Large intestine (tissue), 3 donors: ENCODE data around the gene MAPK8IP3. TPM values are rescaled to one million over a fixed set of nuclear protein-coding genes. Genes with fewer than 3 reads are reported as not detected.

Experiments used
- DNase-seq, 2 donors: peaks; one replicate each; pipeline versions ENCODE4 v3.0.0 to v3.0.0-alpha.2; 2013
- H3K27ac ChIP-seq: one replicate; pipeline ENCODE4 v1.5.1; 2013; ENCODE audit warnings: low read length
- H3K27me3 ChIP-seq: 2 replicates; pipeline ENCODE4 v1.6.1; 2013; ENCODE audit warnings: low read length; ENCODE audit not compliant: control insufficient read depth, insufficient read depth
- H3K36me3 ChIP-seq: 2 replicates; pipeline ENCODE4 v1.6.1; 2013; ENCODE audit warnings: low read length; ENCODE audit not compliant: control insufficient read depth, insufficient read depth
- H3K4me1 ChIP-seq: one replicate; pipeline ENCODE4 v1.6.1; 2013; ENCODE audit warnings: low read length; ENCODE audit not compliant: control insufficient read depth, insufficient read depth
- H3K4me3 ChIP-seq: one replicate; pipeline ENCODE4 v1.5.1; 2013; ENCODE audit warnings: low read length
- H3K9me3 ChIP-seq: one replicate; pipeline ENCODE4 v1.6.1; 2013; ENCODE audit warnings: mild to moderate bottlenecking, low read depth, low read length, moderate library complexity; ENCODE audit not compliant: control insufficient read depth
- WGBS: methylation state at CpG from one replicate; pipeline ENCODE4 v1.1.5; 2013; ENCODE audit warnings: low lambda C conversion rate; ENCODE audit not compliant: insufficient coverage; 5-methylcytosine and 5-hydroxymethylcytosine counted together
- polyA plus RNA-seq: library from polyadenylated mRNA; unstranded; fragments of 120-200 nt; gene quantifications from one replicate; pipeline ENCODE4 v1.2.1, GENCODE V29; 2013

The MAPK8IP3 gene
- polyA plus RNA-seq, 1 donor = 67.8 TPM

- no CpG with 5 or more reads among the region's 40 CpGs for WGBS
- H3K36me3 ChIP-seq = peaks cover 66% of the 10 kb centered on the region
- no peaks in the 10 kb centered on the region for H3K9me3 ChIP-seq
- H3K4me3 ChIP-seq = no peak overlapping the region
- no peak for DNase-seq
- no peaks in the 10 kb centered on the region for H3K4me1 ChIP-seq
- H3K27me3 ChIP-seq = no peaks in the 10 kb centered on the region
- no peak overlapping the region for H3K27ac ChIP-seq
Measured at GRCh38 chr16:1816396-1817275, 110.6 kb downstream of the MAPK8IP3 start.

- H3K9me3 ChIP-seq = no peaks in the 10 kb centered on the region
- peaks cover 70% of the 10 kb centered on the region for H3K36me3 ChIP-seq
- no peak overlapping the region for H3K4me3 ChIP-seq
- H3K27ac ChIP-seq = no peak overlapping the region
- H3K27me3 ChIP-seq = no peaks in the 10 kb centered on the region
- no CpG with 5 or more reads among the region's 9 CpGs for WGBS
- DNase-seq = no peak
- H3K4me1 ChIP-seq = no peaks in the 10 kb centered on the region
Measured at GRCh38 chr16:1817276-1817589, 111.2 kb downstream of the MAPK8IP3 start.

GRCh38 chr16:1817716-1818115 lies 111.7 kb downstream of the MAPK8IP3 start:
- DNase-seq = no peak
- Histone ChIP-seq H3K27ac (no peak overlapping the region), H3K27me3 (no peaks in the 10 kb centered on the region), H3K4me3 (no peak overlapping the region), H3K4me1 (no peaks in the 10 kb centered on the region), H3K36me3 (peaks cover 74% of the 10 kb centered on the region), H3K9me3 (no peaks in the 10 kb centered on the region)
- WGBS = no CpG with 5 or more reads among the region's 17 CpGs

GRCh38 chr16:1818204-1818872 lies 112.3 kb downstream of the MAPK8IP3 start:
- Histone ChIP-seq H3K27me3 (no peaks in the 10 kb centered on the region), H3K27ac (no peak overlapping the region), H3K36me3 (peaks cover 75% of the 10 kb centered on the region), H3K4me3 (no peak overlapping the region), H3K9me3 (no peaks in the 10 kb centered on the region), H3K4me1 (no peaks in the 10 kb centered on the region)
- DNase-seq = no peak
- WGBS = no CpG with 5 or more reads among the region's 27 CpGs

GRCh38 chr16:1818873-1819525 lies 113.0 kb downstream of the MAPK8IP3 start:
- Histone ChIP-seq H3K36me3 (peaks cover 71% of the 10 kb centered on the region), H3K9me3 (no peaks in the 10 kb centered on the region), H3K27ac (no peak overlapping the region), H3K4me1 (no peaks in the 10 kb centered on the region), H3K27me3 (no peaks in the 10 kb centered on the region), H3K4me3 (no peak overlapping the region)
- no peak for DNase-seq
- no CpG with 5 or more reads among the region's 35 CpGs for WGBS

GRCh38 chr16:1819611-1820010 lies 113.6 kb downstream of the MAPK8IP3 start:
- Histone ChIP-seq H3K27ac (no peak overlapping the region), H3K4me1 (peaks cover 5% of the 10 kb centered on the region), H3K9me3 (no peaks in the 10 kb centered on the region), H3K27me3 (no peaks in the 10 kb centered on the region), H3K4me3 (no peak overlapping the region), H3K36me3 (peaks cover 71% of the 10 kb centered on the region)
- WGBS = no CpG with 5 or more reads among the region's 15 CpGs
- DNase-seq = no peak

Other genes with a start within 250 kb of the MAPK8IP3 start
- 93.6 TPM for gene CLCN7, start 231.2 kb upstream of the MAPK8IP3 start, polyA plus RNA-seq
- gene PTX4, start 217.3 kb upstream of the MAPK8IP3 start, polyA plus RNA-seq = 0.19 TPM
- gene TELO2, start 212.8 kb upstream of the MAPK8IP3 start, polyA plus RNA-seq = 50.1 TPM
- 9.4 TPM for gene TMEM204, start 172.5 kb upstream of the MAPK8IP3 start, polyA plus RNA-seq
- 14.2 TPM for gene IFT140, start 94.1 kb upstream of the MAPK8IP3 start, polyA plus RNA-seq
- 22.0 TPM for gene CRAMP1, start 93.8 kb upstream of the MAPK8IP3 start, polyA plus RNA-seq
- 52.2 TPM for gene JPT2, start 27.9 kb upstream of the MAPK8IP3 start, polyA plus RNA-seq
- gene NME3, start 65.3 kb downstream of the MAPK8IP3 start, polyA plus RNA-seq = 57.7 TPM
- 12.2 TPM for gene EME2, start 66.6 kb downstream of the MAPK8IP3 start, polyA plus RNA-seq
- gene MRPS34, start 66.9 kb downstream of the MAPK8IP3 start, polyA plus RNA-seq = 82.8 TPM
- gene SPSB3, start 76.4 kb downstream of the MAPK8IP3 start, polyA plus RNA-seq = 36.5 TPM
- 39.4 TPM for gene NUBP2, start 76.8 kb downstream of the MAPK8IP3 start, polyA plus RNA-seq
- gene IGFALS, start 87.5 kb downstream of the MAPK8IP3 start, polyA plus RNA-seq = 8.3 TPM
- 55.5 TPM for gene HAGH, start 120.6 kb downstream of the MAPK8IP3 start, polyA plus RNA-seq
- 49.6 TPM for gene FAHD1, start 121.0 kb downstream of the MAPK8IP3 start, polyA plus RNA-seq
- 0.54 TPM for gene MEIOB, start 166.0 kb downstream of the MAPK8IP3 start, polyA plus RNA-seq
- gene HS3ST6, start 212.2 kb downstream of the MAPK8IP3 start, polyA plus RNA-seq = 0.04 TPM
- 38.8 TPM for gene MSRB1, start 237.0 kb downstream of the MAPK8IP3 start, polyA plus RNA-seq
- 0.22 TPM for gene RPL3L, start 248.5 kb downstream of the MAPK8IP3 start, polyA plus RNA-seq